Measurements from ENCODE around the gene IQCK.

GRCh38 chr16:19898166-19898565, 180.1 kb downstream of the IQCK start:
- TF ChIP-seq, protein P1, sequence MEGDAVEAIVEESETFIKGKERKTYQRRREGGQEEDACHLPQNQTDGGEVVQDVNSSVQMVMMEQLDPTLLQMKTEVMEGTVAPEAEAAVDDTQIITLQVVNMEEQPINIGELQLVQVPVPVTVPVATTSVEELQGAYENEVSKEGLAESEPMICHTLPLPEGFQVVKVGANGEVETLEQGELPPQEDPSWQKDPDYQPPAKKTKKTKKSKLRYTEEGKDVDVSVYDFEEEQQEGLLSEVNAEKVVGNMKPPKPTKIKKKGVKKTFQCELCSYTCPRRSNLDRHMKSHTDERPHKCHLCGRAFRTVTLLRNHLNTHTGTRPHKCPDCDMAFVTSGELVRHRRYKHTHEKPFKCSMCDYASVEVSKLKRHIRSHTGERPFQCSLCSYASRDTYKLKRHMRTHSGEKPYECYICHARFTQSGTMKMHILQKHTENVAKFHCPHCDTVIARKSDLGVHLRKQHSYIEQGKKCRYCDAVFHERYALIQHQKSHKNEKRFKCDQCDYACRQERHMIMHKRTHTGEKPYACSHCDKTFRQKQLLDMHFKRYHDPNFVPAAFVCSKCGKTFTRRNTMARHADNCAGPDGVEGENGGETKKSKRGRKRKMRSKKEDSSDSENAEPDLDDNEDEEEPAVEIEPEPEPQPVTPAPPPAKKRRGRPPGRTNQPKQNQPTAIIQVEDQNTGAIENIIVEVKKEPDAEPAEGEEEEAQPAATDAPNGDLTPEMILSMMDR (conservative IDR thresholded peaks at IDR 0.05 in 1 of 2, IDR thresholded peaks at IDR 0.05 in 1 of 2; ENCODE audit: low read depth in 1 of 2, low read length in 2 of 2) = no peak
- TF ChIP-seq EZH2 (IDR thresholded peaks at IDR 0.05; ENCODE audit: low read length, missing control alignments) = no peak

Data from fibroblast of lung (primary cell).